GM23338 (cell line): ENCODE measurements around the gene PRAC1. TPM values are rescaled to one million over a fixed set of nuclear protein-coding genes. Genes with fewer than 3 reads are reported as not detected.

ENCODE experiments used
- ATAC-seq: fragments of 200-7000 bp; cut with Tn5 transposase; 3 replicates; pipeline ENCODE4 v1.9.1; 2020
- DNase-seq: peaks from one replicate; pipeline ENCODE4 v3.0.0-alpha.2; 2015; ENCODE audit warnings: low spot score
- H2AFZ ChIP-seq: fragments of 200-600 bp; sonication (generic); 2 replicates; pipeline ENCODE4 v1.8.0; 2016; ENCODE audit warnings: antibody characterized with exemption, mild to moderate bottlenecking, moderate library complexity
- H3F3A ChIP-seq: fragments of 200-600 bp; sonication (generic); replicated peaks from 2 replicates; pipeline ENCODE4 v1.8.0; 2017; ENCODE audit warnings: antibody characterized with exemption, mixed run types, low read depth
- H3K27ac ChIP-seq: fragments of 200-600 bp; sonication (generic); 2 replicates; pipeline ENCODE4 v1.6.1; 2016; ENCODE audit warnings: low read depth
- H3K27me3 ChIP-seq: fragments of 200-600 bp; sonication (generic); 2 replicates; pipeline ENCODE4 v1.8.0; 2016; ENCODE audit warnings: mild to moderate bottlenecking, mixed run types, moderate library complexity; ENCODE audit not compliant: insufficient read depth
- H3K36me3 ChIP-seq: fragments of 200-600 bp; sonication (generic); 2 replicates; pipeline ENCODE4 v1.8.0; 2016; ENCODE audit warnings: mild to moderate bottlenecking; ENCODE audit not compliant: insufficient read depth
- H3K4me1 ChIP-seq: fragments of 200-600 bp; sonication (generic); 2 replicates; pipeline ENCODE4 v1.8.0; 2016; ENCODE audit warnings: mild to moderate bottlenecking, moderate library complexity; ENCODE audit not compliant: insufficient read depth
- H3K4me2 ChIP-seq: fragments of 200-600 bp; sonication (generic); 2 replicates; pipeline ENCODE4 v1.7.1; 2017; ENCODE audit warnings: mixed run types
- H3K4me3 ChIP-seq: fragments of 200-600 bp; sonication (generic); 2 replicates; pipeline ENCODE4 v1.6.1; 2016; ENCODE audit warnings: mixed run types
- H3K79me2 ChIP-seq: fragments of 200-600 bp; sonication (generic); replicated peaks from 2 replicates; pipeline ENCODE4 v1.8.0; 2017; ENCODE audit warnings: mild to moderate bottlenecking; ENCODE audit not compliant: insufficient read depth
- H3K9me2 ChIP-seq: fragments of 200-600 bp; sonication (generic); 2 replicates; pipeline ENCODE4 v1.8.0; 2017; ENCODE audit not compliant: insufficient read depth
- H4K20me1 ChIP-seq: fragments of 200-600 bp; sonication (generic); replicated peaks from 2 replicates; pipeline ENCODE4 v1.8.0; 2017; ENCODE audit warnings: mild to moderate bottlenecking; ENCODE audit not compliant: insufficient read depth
- H3K27ac Mint-ChIP-seq: 2 replicates; pipeline ENCODE4 v1.8.0; 2020; ENCODE audit warnings: inconsistent platforms, mild to moderate bottlenecking, moderate library complexity, mixed read lengths
- H3K27me3 Mint-ChIP-seq: 3 replicates; pipeline ENCODE4 v1.8.0; 2022; ENCODE audit warnings: low read depth, mild to moderate bottlenecking, moderate library complexity, mixed read lengths, inconsistent platforms; ENCODE audit not compliant: insufficient read depth, poor library complexity
- H3K36me3 Mint-ChIP-seq: 3 replicates; pipeline ENCODE4 v1.8.0; 2021; ENCODE audit warnings: low read depth, mild to moderate bottlenecking, inconsistent platforms, moderate library complexity, mixed read lengths
- H3K4me1 Mint-ChIP-seq: 3 replicates; pipeline ENCODE4 v1.8.0; 2020; ENCODE audit warnings: mild to moderate bottlenecking, inconsistent platforms, mixed read lengths
- H3K4me3 Mint-ChIP-seq: 3 replicates; pipeline ENCODE4 v1.8.0; 2021; ENCODE audit warnings: moderate library complexity, mild to moderate bottlenecking, inconsistent platforms, mixed read lengths
- H3K9me3 Mint-ChIP-seq: 3 replicates; pipeline ENCODE4 v1.8.0; 2020; ENCODE audit warnings: moderate library complexity, mild to moderate bottlenecking, inconsistent platforms, mixed read lengths
- POLR2AphosphoS5 ChIP-seq: IDR thresholded peaks from 2 replicates; pipeline ENCODE4 v1.6.1; 2016; ENCODE audit warnings: antibody characterized with exemption, low read depth
- ZNF114 ChIP-seq: fragments of 250-450 bp; sonication (Bioruptor Pico); IDR thresholded peaks from 2 replicates; pipeline ENCODE4 v1.5.0; 2020; ENCODE audit warnings: mild to moderate bottlenecking, moderate library complexity
- polyA plus RNA-seq: library from polyadenylated mRNA; unstranded; fragments of >200 nt; fragmentation: Nextera tagmentation; extraction: Ambion mirVana; gene quantifications from 2 replicates; pipeline ENCODE4 v1.2.1, GENCODE V29; 2016
- total RNA-seq: library from RNA; depleted of rRNA; stranded (reverse); fragments of >200 nt; shearing (Covaris generic); gene quantifications from 2 replicates; pipeline ENCODE4 v1.2.3, GENCODE V29; 2014
- TF ChIP-seq, protein P1 (sequence below): fragments of 250-450 bp; sonication (Bioruptor Pico); IDR thresholded peaks from 2 replicates; pipeline ENCODE4 v1.5.0; 2020; ENCODE audit warnings: mild to moderate bottlenecking, moderate library complexity
- TF ChIP-seq, protein P2 (sequence below): IDR thresholded peaks from one replicate; pipeline ENCODE4 v1.6.1; 2018; ENCODE audit warnings: antibody characterized with exemption; ENCODE audit not compliant: unreplicated experiment
- TF ChIP-seq, protein P3 (sequence below): IDR thresholded peaks from 2 replicates; pipeline ENCODE4 v1.6.1; 2016; ENCODE audit warnings: antibody characterized with exemption

The PRAC1 gene
- total and polyA plus RNA-seq, 2 experiments from 2014 or later: not detected

DNA sequence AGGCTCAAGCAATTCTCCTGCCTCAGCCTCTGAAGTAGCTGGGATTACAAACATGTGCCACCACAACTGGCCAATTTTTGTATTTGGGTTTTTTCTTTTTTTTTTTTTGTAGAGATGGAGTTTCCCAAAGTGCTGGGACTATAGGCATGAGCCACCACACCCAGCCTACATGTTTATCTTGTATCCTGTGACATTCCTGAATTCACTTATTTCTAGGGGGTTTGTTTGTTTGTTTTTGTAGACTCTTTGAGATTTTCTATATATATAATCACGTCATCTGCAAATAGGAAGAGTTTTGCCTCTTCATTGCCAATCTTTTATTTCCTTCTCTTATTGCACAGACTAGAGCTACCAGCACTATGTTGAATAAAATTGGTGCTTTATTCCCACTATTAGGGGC is 29.1 kb downstream of the PRAC1 start (continued):
- TF ChIP-seq, protein P1, sequence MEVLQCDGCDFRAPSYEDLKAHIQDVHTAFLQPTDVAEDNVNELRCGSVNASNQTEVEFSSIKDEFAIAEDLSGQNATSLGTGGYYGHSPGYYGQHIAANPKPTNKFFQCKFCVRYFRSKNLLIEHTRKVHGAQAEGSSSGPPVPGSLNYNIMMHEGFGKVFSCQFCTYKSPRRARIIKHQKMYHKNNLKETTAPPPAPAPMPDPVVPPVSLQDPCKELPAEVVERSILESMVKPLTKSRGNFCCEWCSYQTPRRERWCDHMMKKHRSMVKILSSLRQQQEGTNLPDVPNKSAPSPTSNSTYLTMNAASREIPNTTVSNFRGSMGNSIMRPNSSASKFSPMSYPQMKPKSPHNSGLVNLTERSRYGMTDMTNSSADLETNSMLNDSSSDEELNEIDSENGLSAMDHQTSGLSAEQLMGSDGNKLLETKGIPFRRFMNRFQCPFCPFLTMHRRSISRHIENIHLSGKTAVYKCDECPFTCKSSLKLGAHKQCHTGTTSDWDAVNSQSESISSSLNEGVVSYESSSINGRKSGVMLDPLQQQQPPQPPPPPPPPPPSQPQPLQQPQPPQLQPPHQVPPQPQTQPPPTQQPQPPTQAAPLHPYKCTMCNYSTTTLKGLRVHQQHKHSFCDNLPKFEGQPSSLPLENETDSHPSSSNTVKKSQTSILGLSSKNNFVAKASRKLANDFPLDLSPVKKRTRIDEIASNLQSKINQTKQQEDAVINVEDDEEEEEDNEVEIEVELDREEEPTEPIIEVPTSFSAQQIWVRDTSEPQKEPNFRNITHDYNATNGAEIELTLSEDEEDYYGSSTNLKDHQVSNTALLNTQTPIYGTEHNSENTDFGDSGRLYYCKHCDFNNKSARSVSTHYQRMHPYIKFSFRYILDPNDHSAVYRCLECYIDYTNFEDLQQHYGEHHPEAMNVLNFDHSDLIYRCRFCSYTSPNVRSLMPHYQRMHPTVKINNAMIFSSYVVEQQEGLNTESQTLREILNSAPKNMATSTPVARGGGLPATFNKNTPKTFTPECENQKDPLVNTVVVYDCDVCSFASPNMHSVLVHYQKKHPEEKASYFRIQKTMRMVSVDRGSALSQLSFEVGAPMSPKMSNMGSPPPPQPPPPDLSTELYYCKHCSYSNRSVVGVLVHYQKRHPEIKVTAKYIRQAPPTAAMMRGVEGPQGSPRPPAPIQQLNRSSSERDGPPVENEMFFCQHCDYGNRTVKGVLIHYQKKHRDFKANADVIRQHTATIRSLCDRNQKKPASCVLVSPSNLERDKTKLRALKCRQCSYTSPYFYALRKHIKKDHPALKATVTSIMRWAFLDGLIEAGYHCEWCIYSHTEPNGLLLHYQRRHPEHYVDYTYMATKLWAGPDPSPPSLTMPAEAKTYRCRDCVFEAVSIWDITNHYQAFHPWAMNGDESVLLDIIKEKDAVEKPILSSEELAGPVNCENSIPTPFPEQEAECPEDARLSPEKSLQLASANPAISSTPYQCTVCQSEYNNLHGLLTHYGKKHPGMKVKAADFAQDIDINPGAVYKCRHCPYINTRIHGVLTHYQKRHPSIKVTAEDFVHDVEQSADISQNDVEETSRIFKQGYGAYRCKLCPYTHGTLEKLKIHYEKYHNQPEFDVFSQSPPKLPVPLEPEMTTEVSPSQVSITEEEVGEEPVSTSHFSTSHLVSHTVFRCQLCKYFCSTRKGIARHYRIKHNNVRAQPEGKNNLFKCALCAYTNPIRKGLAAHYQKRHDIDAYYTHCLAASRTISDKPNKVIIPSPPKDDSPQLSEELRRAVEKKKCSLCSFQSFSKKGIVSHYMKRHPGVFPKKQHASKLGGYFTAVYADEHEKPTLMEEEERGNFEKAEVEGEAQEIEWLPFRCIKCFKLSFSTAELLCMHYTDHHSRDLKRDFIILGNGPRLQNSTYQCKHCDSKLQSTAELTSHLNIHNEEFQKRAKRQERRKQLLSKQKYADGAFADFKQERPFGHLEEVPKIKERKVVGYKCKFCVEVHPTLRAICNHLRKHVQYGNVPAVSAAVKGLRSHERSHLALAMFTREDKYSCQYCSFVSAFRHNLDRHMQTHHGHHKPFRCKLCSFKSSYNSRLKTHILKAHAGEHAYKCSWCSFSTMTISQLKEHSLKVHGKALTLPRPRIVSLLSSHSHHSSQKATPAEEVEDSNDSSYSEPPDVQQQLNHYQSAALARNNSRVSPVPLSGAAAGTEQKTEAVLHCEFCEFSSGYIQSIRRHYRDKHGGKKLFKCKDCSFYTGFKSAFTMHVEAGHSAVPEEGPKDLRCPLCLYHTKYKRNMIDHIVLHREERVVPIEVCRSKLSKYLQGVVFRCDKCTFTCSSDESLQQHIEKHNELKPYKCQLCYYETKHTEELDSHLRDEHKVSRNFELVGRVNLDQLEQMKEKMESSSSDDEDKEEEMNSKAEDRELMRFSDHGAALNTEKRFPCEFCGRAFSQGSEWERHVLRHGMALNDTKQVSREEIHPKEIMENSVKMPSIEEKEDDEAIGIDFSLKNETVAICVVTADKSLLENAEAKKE: no peak
- no peak for TF ChIP-seq POLR2AphosphoS5
- no peak for TF ChIP-seq ZNF114

DNA sequence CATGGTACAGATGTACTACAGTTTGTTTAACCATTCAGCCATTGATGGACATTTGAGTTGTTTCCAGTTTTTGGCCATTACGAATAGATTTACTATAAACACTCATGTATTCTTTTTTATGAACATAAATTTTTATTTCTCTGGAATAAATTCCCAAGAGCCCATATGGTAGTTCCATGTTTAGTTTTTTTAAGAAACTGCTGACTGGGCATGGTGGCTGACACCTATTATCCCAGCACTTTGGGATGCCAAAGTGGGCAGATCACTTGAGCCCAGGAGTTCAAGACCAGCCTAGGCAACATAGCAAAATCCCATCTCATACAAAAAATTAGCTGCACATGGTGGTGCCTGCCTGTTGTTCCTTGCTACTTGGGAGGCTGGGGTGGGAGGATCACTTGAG is 30.3 kb downstream of the PRAC1 start:
- H3K27me3 ChIP-seq: 0 out of 2 replicates have a peak, but pooled peaks cover 3% of the 10 kb centered on the region
- H3K27ac ChIP-seq: no peak overlapping the region
- no peaks in the 10 kb centered on the region for H3K36me3 ChIP-seq
- H3K9me2 ChIP-seq: no peaks in the 10 kb centered on the region
- no peak overlapping the region for H3K4me3 Mint-ChIP-seq
- H3K4me3 ChIP-seq: no peak overlapping the region
- no peaks in the 10 kb centered on the region for H3F3A ChIP-seq
- peaks cover 5% of the 10 kb centered on the region; the same call in 2 of the 3 replicates for H3K9me3 Mint-ChIP-seq
- no peak overlapping the region for H3K4me2 ChIP-seq
- no peaks in the 10 kb centered on the region for H3K79me2 ChIP-seq
- no peak overlapping the region for H3K27ac Mint-ChIP-seq
- ATAC-seq (no peak), DNase-seq (no peak)
- 0 out of 2 replicates have a peak, but pooled peaks cover 6% of the 10 kb centered on the region for H4K20me1 ChIP-seq
- H3K36me3 Mint-ChIP-seq: peaks cover 4% of the 10 kb centered on the region; the same call in 1 of the 3 replicates
- no peaks in the 10 kb centered on the region for H3K4me1 ChIP-seq
- H3K27me3 Mint-ChIP-seq: peaks cover 9% of the 10 kb centered on the region
- TF ChIP-seq ZNF114: no peak
- TF ChIP-seq, protein P2, sequence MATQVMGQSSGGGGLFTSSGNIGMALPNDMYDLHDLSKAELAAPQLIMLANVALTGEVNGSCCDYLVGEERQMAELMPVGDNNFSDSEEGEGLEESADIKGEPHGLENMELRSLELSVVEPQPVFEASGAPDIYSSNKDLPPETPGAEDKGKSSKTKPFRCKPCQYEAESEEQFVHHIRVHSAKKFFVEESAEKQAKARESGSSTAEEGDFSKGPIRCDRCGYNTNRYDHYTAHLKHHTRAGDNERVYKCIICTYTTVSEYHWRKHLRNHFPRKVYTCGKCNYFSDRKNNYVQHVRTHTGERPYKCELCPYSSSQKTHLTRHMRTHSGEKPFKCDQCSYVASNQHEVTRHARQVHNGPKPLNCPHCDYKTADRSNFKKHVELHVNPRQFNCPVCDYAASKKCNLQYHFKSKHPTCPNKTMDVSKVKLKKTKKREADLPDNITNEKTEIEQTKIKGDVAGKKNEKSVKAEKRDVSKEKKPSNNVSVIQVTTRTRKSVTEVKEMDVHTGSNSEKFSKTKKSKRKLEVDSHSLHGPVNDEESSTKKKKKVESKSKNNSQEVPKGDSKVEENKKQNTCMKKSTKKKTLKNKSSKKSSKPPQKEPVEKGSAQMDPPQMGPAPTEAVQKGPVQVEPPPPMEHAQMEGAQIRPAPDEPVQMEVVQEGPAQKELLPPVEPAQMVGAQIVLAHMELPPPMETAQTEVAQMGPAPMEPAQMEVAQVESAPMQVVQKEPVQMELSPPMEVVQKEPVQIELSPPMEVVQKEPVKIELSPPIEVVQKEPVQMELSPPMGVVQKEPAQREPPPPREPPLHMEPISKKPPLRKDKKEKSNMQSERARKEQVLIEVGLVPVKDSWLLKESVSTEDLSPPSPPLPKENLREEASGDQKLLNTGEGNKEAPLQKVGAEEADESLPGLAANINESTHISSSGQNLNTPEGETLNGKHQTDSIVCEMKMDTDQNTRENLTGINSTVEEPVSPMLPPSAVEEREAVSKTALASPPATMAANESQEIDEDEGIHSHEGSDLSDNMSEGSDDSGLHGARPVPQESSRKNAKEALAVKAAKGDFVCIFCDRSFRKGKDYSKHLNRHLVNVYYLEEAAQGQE: no peak
- TF ChIP-seq, protein P3, sequence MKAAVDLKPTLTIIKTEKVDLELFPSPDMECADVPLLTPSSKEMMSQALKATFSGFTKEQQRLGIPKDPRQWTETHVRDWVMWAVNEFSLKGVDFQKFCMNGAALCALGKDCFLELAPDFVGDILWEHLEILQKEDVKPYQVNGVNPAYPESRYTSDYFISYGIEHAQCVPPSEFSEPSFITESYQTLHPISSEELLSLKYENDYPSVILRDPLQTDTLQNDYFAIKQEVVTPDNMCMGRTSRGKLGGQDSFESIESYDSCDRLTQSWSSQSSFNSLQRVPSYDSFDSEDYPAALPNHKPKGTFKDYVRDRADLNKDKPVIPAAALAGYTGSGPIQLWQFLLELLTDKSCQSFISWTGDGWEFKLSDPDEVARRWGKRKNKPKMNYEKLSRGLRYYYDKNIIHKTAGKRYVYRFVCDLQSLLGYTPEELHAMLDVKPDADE: no peak
- H2AFZ ChIP-seq: no peak overlapping the region
- H3K4me1 Mint-ChIP-seq: no peaks in the 10 kb centered on the region
